ENCODE measurements around the gene DNAH2. TPM values are rescaled to one million over a fixed set of nuclear protein-coding genes. Genes with fewer than 3 reads are reported as not detected.

The DNAH2 gene
- total and polyA plus RNA-seq, 7 donors: under 0.01 to 0.36 (median 0.30) TPM; not detected in 3

DNA sequence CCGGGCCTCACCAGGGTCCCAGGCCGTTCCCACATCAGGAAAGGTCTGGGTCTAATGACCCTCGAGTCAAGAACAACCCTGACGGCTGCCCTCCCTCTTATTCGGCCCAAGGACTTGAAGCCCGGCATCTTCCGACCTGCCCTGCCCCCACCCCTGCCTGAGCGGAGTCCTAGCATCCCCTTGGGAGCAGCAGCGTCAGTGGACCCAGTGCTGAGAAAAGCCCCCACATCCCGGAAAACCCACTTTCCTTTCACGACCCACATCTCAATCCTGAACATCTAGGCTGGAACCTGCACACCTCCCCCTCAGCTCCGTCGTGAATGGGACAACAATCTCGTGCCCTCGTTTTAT is 138.1 kb downstream of the DNAH2 start:
- DNase-seq: peak; percentile 77
- WGBS, 2 donors: 14 to 26% methylated on average over 15 of the region's 15 CpGs
- Histone ChIP-seq H3K4me3 (peak overlapping the region; percentile 46 to 76 (median 63)), H3K36me3 (peaks cover 11 to 46% (median 18%) of the 10 kb centered on the region in 4 donors), H3K4me1 (peaks cover 0 to 53% (median 46%) of the 10 kb centered on the region in 4 donors), H3K27ac (peak overlapping the region; percentile 90 to 94 (median 93)), H3K27me3 (no peaks in the 10 kb centered on the region), H3K9me3 (no peaks in the 10 kb centered on the region)
- peak in 1 of 4 donors; percentile 2 for TF ChIP-seq POLR2AphosphoS5 (IDR thresholded peaks at IDR 0.05)
- no peak for TF ChIP-seq EP300 (IDR thresholded peaks at IDR 0.05)
- intact Hi-C loops (cut with DNase I): loop anchor here (2.0 to 10.0 kb wide), 3 partner anchors 33 to 271 kb away; partner anchors contain the start of genes CHD3, CNTROB, MPDU1 and TRAPPC1

DNA sequence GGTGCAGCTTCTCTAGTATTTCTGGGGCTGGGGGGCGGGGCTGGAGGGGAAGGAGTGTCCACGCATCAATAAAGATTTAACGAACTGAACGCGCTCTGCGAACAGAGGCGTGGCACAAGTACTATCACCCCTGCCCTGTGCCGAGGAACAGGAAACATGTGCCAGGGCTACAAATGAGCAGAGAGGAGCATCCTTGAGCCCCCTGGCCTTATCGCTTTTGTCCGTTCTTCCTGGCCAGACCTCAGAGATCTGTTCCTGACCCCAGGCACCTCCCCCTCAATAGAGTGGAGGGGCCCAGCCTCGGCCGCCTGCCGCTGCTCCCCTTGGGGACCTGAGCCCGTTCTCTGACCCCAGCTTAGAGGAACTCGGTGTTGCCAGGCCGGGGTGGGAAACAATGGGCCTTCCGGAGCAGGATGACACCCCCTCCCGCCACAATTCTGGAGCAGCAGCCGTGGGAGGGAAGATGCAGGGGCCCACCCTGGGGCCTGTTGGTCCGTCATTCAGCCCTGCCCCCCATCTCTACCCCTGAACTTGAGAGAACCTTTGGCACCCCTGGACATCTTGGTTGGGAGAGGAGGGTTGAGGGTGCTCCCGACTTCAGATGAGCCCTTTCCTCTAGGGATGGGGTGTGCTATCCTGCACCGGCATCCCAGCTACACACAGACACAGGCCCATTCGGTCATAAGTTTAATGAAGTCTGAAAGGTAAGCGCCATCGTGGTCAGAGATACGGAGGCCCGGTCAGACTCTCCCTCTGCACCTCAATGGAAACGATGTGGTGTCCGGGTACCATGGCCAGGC is 138.7 kb downstream of the DNAH2 start:
- no peaks in the 10 kb centered on the region for H3K27me3 ChIP-seq
- peak; percentile 83 for DNase-seq
- peaks cover 0 to 52% (median 46%) of the 10 kb centered on the region in 4 donors for H3K4me1 ChIP-seq
- peak overlapping the region; percentile 90 to 94 (median 93) for H3K27ac ChIP-seq
- peaks cover 10 to 46% (median 15%) of the 10 kb centered on the region in 4 donors for H3K36me3 ChIP-seq
- intact Hi-C loops (cut with DNase I): loop anchor here (2.0 to 10.0 kb wide), 3 partner anchors 33 to 271 kb away; partner anchors contain the start of genes CHD3, CNTROB, MPDU1 and TRAPPC1
- H3K4me3 ChIP-seq: peak overlapping the region; percentile 46 to 76 (median 63)
- H3K9me3 ChIP-seq: no peaks in the 10 kb centered on the region
- no peak for TF ChIP-seq POLR2A (IDR thresholded peaks at IDR 0.05)
- TF ChIP-seq POLR2AphosphoS5 (IDR thresholded peaks at IDR 0.05): peak in 2 of 4 donors; percentile 4 to 43
- no peak for TF ChIP-seq EP300 (IDR thresholded peaks at IDR 0.05)
- TF ChIP-seq, protein P1, sequence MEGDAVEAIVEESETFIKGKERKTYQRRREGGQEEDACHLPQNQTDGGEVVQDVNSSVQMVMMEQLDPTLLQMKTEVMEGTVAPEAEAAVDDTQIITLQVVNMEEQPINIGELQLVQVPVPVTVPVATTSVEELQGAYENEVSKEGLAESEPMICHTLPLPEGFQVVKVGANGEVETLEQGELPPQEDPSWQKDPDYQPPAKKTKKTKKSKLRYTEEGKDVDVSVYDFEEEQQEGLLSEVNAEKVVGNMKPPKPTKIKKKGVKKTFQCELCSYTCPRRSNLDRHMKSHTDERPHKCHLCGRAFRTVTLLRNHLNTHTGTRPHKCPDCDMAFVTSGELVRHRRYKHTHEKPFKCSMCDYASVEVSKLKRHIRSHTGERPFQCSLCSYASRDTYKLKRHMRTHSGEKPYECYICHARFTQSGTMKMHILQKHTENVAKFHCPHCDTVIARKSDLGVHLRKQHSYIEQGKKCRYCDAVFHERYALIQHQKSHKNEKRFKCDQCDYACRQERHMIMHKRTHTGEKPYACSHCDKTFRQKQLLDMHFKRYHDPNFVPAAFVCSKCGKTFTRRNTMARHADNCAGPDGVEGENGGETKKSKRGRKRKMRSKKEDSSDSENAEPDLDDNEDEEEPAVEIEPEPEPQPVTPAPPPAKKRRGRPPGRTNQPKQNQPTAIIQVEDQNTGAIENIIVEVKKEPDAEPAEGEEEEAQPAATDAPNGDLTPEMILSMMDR (IDR thresholded peaks at IDR 0.05): no peak
- WGBS, 2 donors: 2 to 5% methylated on average over 29 of the region's 29 CpGs

DNA sequence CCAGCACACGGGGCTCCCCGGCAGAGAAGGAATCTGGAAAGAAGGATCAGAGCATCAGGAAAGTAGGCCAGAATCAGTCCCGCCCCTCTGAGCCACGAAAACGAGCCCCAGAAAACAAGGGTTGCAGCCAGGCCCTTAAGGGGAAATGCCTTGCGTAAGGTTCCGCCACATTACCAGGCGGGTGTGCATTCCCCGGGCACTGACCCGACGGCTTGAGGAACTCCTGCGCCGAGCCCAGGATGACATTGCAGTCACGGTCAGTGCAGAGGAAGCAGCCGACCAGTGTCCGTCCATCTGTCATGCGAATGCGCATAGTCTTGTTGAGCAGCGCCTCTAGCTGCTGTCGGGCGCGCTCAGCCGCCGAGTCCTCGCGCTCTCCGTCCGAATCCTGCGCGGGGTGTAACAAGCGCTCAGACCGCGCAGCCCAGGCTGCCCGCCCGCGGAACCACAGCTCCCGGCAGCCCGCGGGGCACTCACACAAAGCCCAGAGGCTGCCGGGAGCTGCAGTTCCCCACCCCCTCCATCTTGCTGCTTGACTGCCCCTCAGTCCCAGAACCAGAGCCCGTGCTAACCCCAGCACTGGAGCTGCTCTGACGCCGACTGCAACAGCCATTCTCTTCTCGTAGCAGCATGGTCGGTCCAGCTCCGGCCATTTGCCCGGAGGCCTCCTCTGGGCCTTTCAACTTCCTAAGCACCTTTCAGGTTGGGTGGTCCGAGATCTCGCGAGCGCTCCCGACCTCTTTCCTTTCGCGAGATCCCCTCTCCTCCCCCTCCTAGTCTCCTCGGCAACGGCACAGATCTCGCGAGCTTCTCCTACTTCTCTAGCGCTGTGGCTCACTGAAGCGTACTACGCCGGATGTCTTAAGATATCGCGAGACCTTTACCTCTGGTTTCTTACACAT is 139.5 kb downstream of the DNAH2 start, which contains the start of gene NAA38:
Gene NAA38, minus strand, starts transcription at position 749 of the 902 bp plus-strand sequence. Its CDS starts 96 bp downstream, at position 653.
- peak within 1 kb of the TSS; percentile 46 to 76 (median 63) for H3K4me3 ChIP-seq
- 0% methylated on average over 64 of the region's 64 CpGs for WGBS, 2 donors
- intact Hi-C loops (cut with DNase I): loop anchor here (1.0 to 10.0 kb wide), 4 partner anchors 23 to 272 kb away; partner anchors contain the start of genes CHD3, CNTROB, KDM6B and MPDU1
- peak within 1 kb of the TSS; percentile 90 to 94 (median 93) for H3K27ac ChIP-seq
- H3K9me3 ChIP-seq: no peaks in the 10 kb centered on the region
- H3K27me3 ChIP-seq: no peaks in the 10 kb centered on the region
- TF ChIP-seq POLR2A (IDR thresholded peaks at IDR 0.05) (peak; percentile 31 to 41), POLR2AphosphoS5 (IDR thresholded peaks at IDR 0.05) (peak; percentile 70 to 92 (median 90)), EP300 (IDR thresholded peaks at IDR 0.05) (peak in 1 of 4 donors; percentile 8)
- TF ChIP-seq, protein P1 (IDR thresholded peaks at IDR 0.05): peak in 2 of 4 experiments; percentile 30 to 31
- H3K4me1 ChIP-seq: peaks cover 0 to 43% (median 38%) of the 10 kb centered on the region in 4 donors
- DNase-seq: peak; percentile 99
- H3K36me3 ChIP-seq: peaks cover 8 to 42% (median 15%) of the 10 kb centered on the region in 4 donors

DNA sequence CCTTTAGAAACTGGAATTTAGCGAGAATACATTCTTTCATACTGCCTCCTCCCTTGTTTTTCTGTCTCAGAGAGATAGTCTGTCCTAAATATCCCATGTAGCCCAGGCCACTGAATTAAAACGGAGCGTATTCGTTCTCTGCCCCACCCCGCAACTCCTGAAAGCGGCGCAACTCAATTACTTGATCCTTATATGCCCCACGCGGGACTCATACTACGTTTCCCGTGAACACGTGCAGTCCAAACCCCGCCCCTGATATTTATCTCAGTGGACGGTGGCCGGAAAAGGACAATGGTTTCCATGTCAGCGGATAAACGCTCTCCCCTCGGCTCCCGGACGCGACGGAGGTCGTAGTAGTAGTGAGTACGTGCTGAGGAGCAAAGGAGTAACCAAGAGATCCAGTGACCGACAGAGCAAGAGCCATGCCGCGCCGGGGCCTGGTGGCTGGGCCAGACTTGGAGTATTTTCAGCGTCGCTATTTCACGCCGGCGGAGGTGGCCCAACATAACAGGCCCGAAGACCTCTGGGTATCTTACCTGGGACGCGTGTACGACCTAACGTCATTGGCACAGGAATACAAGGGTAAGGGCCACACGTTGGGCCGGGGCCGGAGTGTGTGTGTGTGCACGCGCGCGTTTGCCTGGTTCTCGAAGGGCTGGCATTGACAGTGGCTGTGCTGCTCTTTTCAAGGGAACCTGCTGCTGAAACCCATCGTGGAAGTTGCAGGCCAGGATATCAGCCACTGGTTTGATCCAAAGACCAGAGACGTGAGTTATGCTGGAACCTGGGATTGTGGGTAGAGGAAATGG is 140.4 kb downstream of the DNAH2 start, which contains the start of gene CYB5D1:
Gene CYB5D1, plus strand, starts transcription at position 291 of the 809 bp plus-strand sequence. Its CDS starts 132 bp downstream, at position 423.
- Histone ChIP-seq H3K4me1 (peaks cover 0 to 41% (median 38%) of the 10 kb centered on the region in 4 donors), H3K27me3 (no peaks in the 10 kb centered on the region), H3K27ac (peak within 1 kb of the TSS; percentile 90 to 94 (median 93)), H3K9me3 (no peaks in the 10 kb centered on the region), H3K36me3 (peaks cover 6 to 33% (median 10%) of the 10 kb centered on the region in 4 donors), H3K4me3 (peak within 1 kb of the TSS; percentile 46 to 76 (median 63))
- WGBS, 2 donors: 4% methylated on average over 48 of the region's 48 CpGs
- DNase-seq: peak; percentile 97
- TF ChIP-seq, protein P1 (IDR thresholded peaks at IDR 0.05): no peak
- TF ChIP-seq POLR2A (IDR thresholded peaks at IDR 0.05): no peak
- TF ChIP-seq POLR2AphosphoS5 (IDR thresholded peaks at IDR 0.05): peak; percentile 67 to 84 (median 73)
- TF ChIP-seq EP300 (IDR thresholded peaks at IDR 0.05): peak in 2 of 4 donors; percentile 32 to 62
- intact Hi-C loops (cut with DNase I): loop anchor here (1.0 to 10.0 kb wide), 4 partner anchors 24 to 273 kb away; partner anchors contain the start of genes CHD3, CNTROB, KDM6B and MPDU1

Data from sigmoid colon (tissue), 7 donors.